A549 (cell line): ENCODE data around the gene A4GALT. TPM values are rescaled to one million over a fixed set of nuclear protein-coding genes. Genes with fewer than 3 reads are reported as not detected.
"Not testable (repeated sequence)": the region's sequence is repeated elsewhere in the genome, so short reads cannot be mapped to it uniquely, and the experiment has no call there.

Experiments used
- ATAC-seq, 2 experiments: fragments of 200-7000 bp in 1 of 2; fragments of >200 bp in 1 of 2; cut with Nextera tagmentation in 1 of 2; cut with Tn5 transposase in 1 of 2; 3 replicates each; pipeline versions ENCODE4 v1.8.0 to v1.9.1; 2018 to 2020; ENCODE audit warnings: mild to moderate bottlenecking in 1 of 2, moderate library complexity in 1 of 2
- CTCF ChIA-PET: fragments of 300-600 bp; sonication (Branson Sonifier 250); formaldehyde crosslinking; extraction: SDS; loops from one replicate; lab custom pipeline; 2021; ENCODE audit warnings: antibody characterized with exemption, inconsistent platforms; lab: Yijun Ruan, JAX
- POLR2A ChIA-PET: fragments of 350-600 bp; formaldehyde crosslinking; extraction: SDS; loops from one replicate; lab custom pipeline; 2021; ENCODE audit warnings: antibody characterized with exemption, inconsistent platforms; lab: Yijun Ruan, JAX
- DNase-seq, 2 experiments: peaks; one replicate each; pipeline versions ENCODE4 v3.0.0 to v3.0.0-alpha.2; 2011 to 2016; ENCODE audit warnings: low read depth in 1 of 2, low spot score in 1 of 2
- FAIRE-seq: peaks from 2 replicates; lab custom pipeline; 2011; peaks lifted over from hg19 to GRCh38; lab: Jason Lieb, UNC
- H3K27ac ChIP-seq, 2 experiments: fragments of >200 bp; sonication (Bioruptor Twin); formaldehyde crosslinking; 3 replicates each; pipeline ENCODE4 v1.5.1; 2016 to 2017
- H3K4me1 ChIP-seq: fragments of >200 bp; sonication (Bioruptor Twin); formaldehyde crosslinking; 3 replicates; pipeline ENCODE4 v1.6.1; 2016
- H3K4me2 ChIP-seq: fragments of >200 bp; sonication (Bioruptor Twin); formaldehyde crosslinking; 3 replicates; pipeline ENCODE4 v1.6.1; 2016
- H3K4me3 ChIP-seq: fragments of >200 bp; sonication (Bioruptor Twin); formaldehyde crosslinking; 3 replicates; pipeline ENCODE4 v1.5.1; 2016
- H3K9me3 ChIP-seq: fragments of >200 bp; sonication (Bioruptor Twin); formaldehyde crosslinking; 3 replicates; pipeline ENCODE4 v1.6.1; 2016
- CEBPB ChIP-seq, 2 experiments: fragments of >200 bp in 1 of 2; sonication (Bioruptor Twin) in 1 of 2; formaldehyde crosslinking in 1 of 2; IDR thresholded peaks; 2 replicates each; pipeline ENCODE4 v1.6.1; 2012 to 2016
- CHD4 ChIP-seq: fragments of 200-600 bp; sonication (generic); IDR thresholded peaks from 2 replicates; pipeline ENCODE4 v1.6.1; 2016; ENCODE audit warnings: antibody characterized with exemption, mild to moderate bottlenecking, borderline replicate concordance
- ESRRA ChIP-seq: fragments of 150-350 bp; IDR thresholded peaks from 2 replicates; pipeline ENCODE4 v1.6.1; 2014; ENCODE audit warnings: mild to moderate bottlenecking, low read length, borderline replicate concordance
- FOSB ChIP-seq: fragments of 250-450 bp; sonication (Bioruptor Pico); IDR thresholded peaks from 2 replicates; pipeline ENCODE4 v1.5.0; 2020; ENCODE audit warnings: mild to moderate bottlenecking, moderate library complexity
- FOSL2 ChIP-seq, 2 experiments: fragments of 450-650 bp in 1 of 2; fragments of >200 bp in 1 of 2; sonication (Bioruptor Twin) in 1 of 2; formaldehyde crosslinking; IDR thresholded peaks; 2 replicates each; pipeline versions ENCODE4 v1.5.0 to v1.6.1; 2016 to 2020; ENCODE audit warnings: mild to moderate bottlenecking in 1 of 2, moderate library complexity in 1 of 2
- FOXS1 ChIP-seq: fragments of 250-450 bp; sonication (Bioruptor Pico); IDR thresholded peaks from 2 replicates; pipeline ENCODE4 v1.5.0; 2020; ENCODE audit warnings: mild to moderate bottlenecking, moderate library complexity
- GATA3 ChIP-seq: IDR thresholded peaks from 2 replicates; pipeline ENCODE4 v1.6.1; 2012; ENCODE audit warnings: borderline replicate concordance
- HEYL ChIP-seq: fragments of 250-450 bp; sonication (Bioruptor Pico); IDR thresholded peaks from 2 replicates; pipeline ENCODE4 v1.8.0; 2021; ENCODE audit warnings: mild to moderate bottlenecking, moderate library complexity
- HOXB13 ChIP-seq: fragments of 250-450 bp; sonication (Bioruptor Pico); IDR thresholded peaks from 2 replicates; pipeline ENCODE4 v1.5.0; 2020; ENCODE audit warnings: low read depth, mild to moderate bottlenecking, moderate library complexity
- HOXB5 ChIP-seq: fragments of 250-450 bp; sonication (Bioruptor Pico); IDR thresholded peaks from 2 replicates; pipeline ENCODE4 v1.5.0; 2020; ENCODE audit warnings: mild to moderate bottlenecking, moderate library complexity
- JUN ChIP-seq, 2 experiments: fragments of >200 bp; sonication (Bioruptor Twin); formaldehyde crosslinking; IDR thresholded peaks; 2 replicates in 1 of 2; 3 replicates in 1 of 2; pipeline ENCODE4 v1.6.1; 2016 to 2017
- JUNB ChIP-seq: fragments of >200 bp; sonication (Bioruptor Twin); formaldehyde crosslinking; IDR thresholded peaks from 2 replicates; pipeline ENCODE4 v1.6.1; 2016
- KDM1A ChIP-seq: fragments of 200-600 bp; sonication (generic); IDR thresholded peaks from 2 replicates; pipeline ENCODE4 v1.6.1; 2016; ENCODE audit warnings: low read depth, mild to moderate bottlenecking
- MAFK ChIP-seq: fragments of 450-650 bp; IDR thresholded peaks from 2 replicates; pipeline ENCODE4 v1.6.1; 2014; ENCODE audit not compliant: partially characterized antibody
- NR3C1 ChIP-seq: fragments of >200 bp; sonication (Bioruptor Twin); formaldehyde crosslinking; IDR thresholded peaks from 3 replicates; pipeline ENCODE4 v1.6.1; 2017
- POLR2A ChIP-seq: IDR thresholded peaks from 2 replicates; pipeline ENCODE4 v1.6.1; 2012; ENCODE audit warnings: mild to moderate bottlenecking, low read length
- RAD21 ChIP-seq, 2 experiments: fragments of >200 bp in 1 of 2; sonication (Bioruptor Twin) in 1 of 2; formaldehyde crosslinking in 1 of 2; IDR thresholded peaks in 1 of 2; conservative IDR thresholded peaks in 1 of 2; 2 replicates in 1 of 2; 3 replicates in 1 of 2; pipeline ENCODE4 v1.6.1; 2012 to 2018; ENCODE audit warnings: inconsistent platforms in 1 of 2
- RCOR1 ChIP-seq: fragments of 150-350 bp; IDR thresholded peaks from 2 replicates; pipeline ENCODE4 v1.6.1; 2014; ENCODE audit warnings: antibody characterized with exemption, low read length, low read depth
- RFX5 ChIP-seq: fragments of 450-650 bp; IDR thresholded peaks from 2 replicates; pipeline ENCODE4 v1.7.1; 2014; ENCODE audit warnings: antibody characterized with exemption, mild to moderate bottlenecking, moderate library complexity
- SMC3 ChIP-seq: fragments of >200 bp; sonication (Bioruptor Twin); formaldehyde crosslinking; IDR thresholded peaks from 3 replicates; pipeline ENCODE4 v1.6.1; 2018; ENCODE audit warnings: inconsistent platforms
- ZFP36 ChIP-seq: fragments of 450-650 bp; IDR thresholded peaks from 2 replicates; pipeline ENCODE4 v1.6.1; 2014; ENCODE audit warnings: borderline replicate concordance; ENCODE audit not compliant: partially characterized antibody
- ZNF302 ChIP-seq: fragments of 250-450 bp; sonication (Bioruptor Pico); IDR thresholded peaks from 2 replicates; pipeline ENCODE4 v1.9.0; 2021; ENCODE audit warnings: inconsistent platforms, mild to moderate bottlenecking, moderate library complexity
- ZSCAN20 ChIP-seq: fragments of 250-450 bp; sonication (Bioruptor Pico); IDR thresholded peaks from 2 replicates; pipeline ENCODE4 v1.8.0; 2022; ENCODE audit warnings: mild to moderate bottlenecking, moderate library complexity
- WGBS: methylation state at CpG from one replicate; pipeline ENCODE4 v1.1.6; 2017; ENCODE audit errors: missing lambda C conversion rate; 5-methylcytosine and 5-hydroxymethylcytosine counted together
- polyA plus RNA-seq, 4 experiments: library from polyadenylated mRNA; depleted of rRNA in 3 of 4; stranded (reverse); fragments of >200 nt; fragmentation: RNase III in 1 of 4; extraction: RNeasy Plus Mini Kit Qiagen cat#74134 plus additional on column Dnase treatment in 1 of 4; gene quantifications; 2 replicates in 3 of 4; 3 replicates in 1 of 4; pipeline ENCODE4 v1.2.3, GENCODE V29; 2011 to 2017
- TF ChIP-seq, protein P1 (sequence below): fragments of >200 bp; sonication (Bioruptor Twin); formaldehyde crosslinking; IDR thresholded peaks from 3 replicates; pipeline ENCODE4 v1.5.1; 2016
- TF ChIP-seq, protein P2 (sequence below): fragments of >200 bp; sonication (Bioruptor Twin); formaldehyde crosslinking; IDR thresholded peaks from 3 replicates; pipeline ENCODE4 v1.6.1; 2016
- TF ChIP-seq, protein P3 (sequence below): IDR thresholded peaks from 2 replicates; pipeline ENCODE4 v1.6.1; 2012
- TF ChIP-seq, protein P4 (sequence below): fragments of 250-450 bp; sonication (Bioruptor Pico); IDR thresholded peaks from 2 replicates; pipeline ENCODE4 v1.5.0; 2020; ENCODE audit warnings: low read depth, mild to moderate bottlenecking, moderate library complexity

The A4GALT gene
- polyA plus RNA-seq, 2 of the 4 experiments (the other 2 are of a cell fraction): 5.1 to 7.8 TPM

DNA sequence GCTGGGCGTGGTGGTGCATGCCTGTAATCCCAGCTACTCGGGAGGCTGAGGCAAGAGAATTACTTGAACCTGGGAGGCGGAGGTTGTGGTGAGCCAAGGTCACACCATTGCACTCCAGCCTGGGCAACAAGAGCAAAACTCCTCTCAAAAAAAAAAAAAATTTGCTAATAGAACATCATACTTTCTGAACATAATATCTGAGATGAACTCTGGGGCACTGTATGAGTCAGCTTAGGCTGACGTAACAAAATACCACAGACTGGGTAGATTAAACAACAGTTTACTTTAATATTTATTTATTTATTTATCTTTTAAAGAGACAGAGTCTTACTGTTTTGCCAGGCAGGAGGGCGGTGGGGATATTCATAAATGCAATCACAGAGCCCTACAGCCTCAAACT is 34.9 kb upstream of the A4GALT start:
- peak in 1 of 2 experiments; percentile 91 for DNase-seq
- peaks cover 73% of the 10 kb centered on the region for H3K4me1 ChIP-seq
- H3K9me3 ChIP-seq; FAIRE-seq; H3K4me3 ChIP-seq; POLR2A ChIA-PET; TF ChIP-seq FOSL2 (IDR thresholded peaks at IDR 0.05): not testable (repeated sequence)
- H3K27ac ChIP-seq: peak overlapping the region; percentile 91 to 97
- ATAC-seq: peak; percentile 47 to 73; a peak in 5 of 6 replicates
- 0% methylated on average over 5 of the region's 5 CpGs for WGBS
- peak overlapping the region; percentile 78 for H3K4me2 ChIP-seq
- TF ChIP-seq RAD21 (conservative IDR thresholded peaks at IDR 0.05 in 1 of 2, IDR thresholded peaks at IDR 0.05 in 1 of 2) (0 out of 5 replicates have a peak, but pooled peaks of 1 of the 2 experiments have one; percentile 11), FOSL2 (CRISPR knock-in tag; IDR thresholded peaks at IDR 0.05) (peak; percentile 81), SMC3 (0 out of 3 replicates have a peak, but pooled peaks have one; percentile 18), GATA3 (peak; percentile 44; the same call in 1 of the 2 replicates), CEBPB (IDR thresholded peaks at IDR 0.05) (peak in 1 of 2 experiments; percentile 44; a peak in 2 of 4 replicates), JUN (IDR thresholded peaks at IDR 0.05) (peak; percentile 37 to 41; a peak in 1 of 5 replicates), HEYL (peak; percentile 84; the same call in 1 of the 2 replicates), JUNB (peak; percentile 60)
- CTCF ChIA-PET: interaction anchor here (1.2 to 1.5 kb wide), 2 partner anchors 9 to 101 kb away, joined by 3 to 4 read pairs; no protein-coding TSS in a partner anchor

DNA sequence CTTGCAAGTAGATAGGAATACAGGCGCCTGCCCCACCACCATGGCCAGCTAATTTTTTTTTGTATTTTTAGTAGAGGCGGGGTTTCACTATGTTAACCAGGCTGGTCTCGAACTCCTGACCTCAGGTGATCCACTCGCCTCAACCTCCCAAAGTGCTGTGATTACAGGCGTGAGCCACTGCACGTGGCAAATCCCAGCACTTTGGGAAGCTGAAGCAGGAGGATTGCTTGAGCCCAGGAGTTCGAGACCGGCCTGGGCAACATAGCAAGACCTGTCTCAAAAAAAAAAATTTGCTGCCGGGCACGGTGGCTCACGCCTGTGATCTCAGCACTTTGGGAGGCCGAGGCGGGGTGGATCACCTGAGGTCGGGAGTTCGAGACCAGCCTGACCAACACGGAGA is 34.5 kb upstream of the A4GALT start:
- DNase-seq, ATAC-seq, H3K4me3 ChIP-seq, H3K9me3 ChIP-seq, POLR2A ChIA-PET, FAIRE-seq: not testable (repeated sequence)
- peak overlapping the region; percentile 91 to 97 for H3K27ac ChIP-seq
- CTCF ChIA-PET: interaction anchor here (1.2 to 1.5 kb wide), 2 partner anchors 10 to 100 kb away, joined by 3 to 4 read pairs; no protein-coding TSS in a partner anchor
- peaks cover 73% of the 10 kb centered on the region for H3K4me1 ChIP-seq
- H3K4me2 ChIP-seq: peak overlapping the region; percentile 78
- WGBS: 15% methylated on average over 7 of the region's 16 CpGs
- 0 out of 2 replicates have a peak, but pooled peaks have one; percentile 27 for TF ChIP-seq KDM1A
- TF ChIP-seq JUN (IDR thresholded peaks at IDR 0.05): 0 out of 5 replicates have a peak, but pooled peaks of 1 of the 2 experiments have one; percentile 13
- 0 out of 2 replicates have a peak, but pooled peaks have one; percentile 80 for TF ChIP-seq CHD4

DNA sequence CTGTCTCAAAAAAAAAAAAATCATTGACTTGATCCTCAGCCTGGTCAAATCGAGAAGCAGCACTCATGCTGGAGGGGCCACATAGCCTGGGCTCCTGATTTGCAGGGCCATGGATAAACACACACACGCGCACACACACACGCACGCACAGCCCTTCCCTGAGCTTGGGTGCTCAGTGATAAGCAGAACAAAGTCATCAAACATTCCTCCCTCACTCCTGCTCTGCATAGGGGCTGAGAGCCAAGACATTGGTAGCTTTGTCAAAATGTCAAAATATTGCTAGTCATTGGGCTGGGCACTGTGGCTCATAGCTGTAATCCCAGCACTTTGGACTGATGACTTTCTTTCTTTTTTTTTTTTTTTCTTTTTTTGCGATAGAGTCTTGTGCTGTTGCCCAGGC is 34.0 kb upstream of the A4GALT start:
- peak in 1 of 2 experiments; percentile 97 for DNase-seq
- Histone ChIP-seq H3K4me3 (no peak overlapping the region), H3K9me3 (no peaks in the 10 kb centered on the region), H3K4me2 (peak overlapping the region; percentile 78), H3K27ac (peak overlapping the region; percentile 91 to 97), H3K4me1 (peaks cover 69% of the 10 kb centered on the region)
- WGBS: 0% methylated on average over 6 of the region's 6 CpGs
- POLR2A ChIA-PET: interaction anchor here (0.6 kb wide), 1 partner anchor 92 kb away, joined by 3 read pairs; no protein-coding TSS in a partner anchor
- CTCF ChIA-PET: interaction anchor here (1.2 to 1.5 kb wide), 2 partner anchors 10 to 134 kb away, joined by 3 to 4 read pairs; no protein-coding TSS in a partner anchor
- peak; percentile 87 for ATAC-seq
- no peak for FAIRE-seq
- TF ChIP-seq, protein P1, sequence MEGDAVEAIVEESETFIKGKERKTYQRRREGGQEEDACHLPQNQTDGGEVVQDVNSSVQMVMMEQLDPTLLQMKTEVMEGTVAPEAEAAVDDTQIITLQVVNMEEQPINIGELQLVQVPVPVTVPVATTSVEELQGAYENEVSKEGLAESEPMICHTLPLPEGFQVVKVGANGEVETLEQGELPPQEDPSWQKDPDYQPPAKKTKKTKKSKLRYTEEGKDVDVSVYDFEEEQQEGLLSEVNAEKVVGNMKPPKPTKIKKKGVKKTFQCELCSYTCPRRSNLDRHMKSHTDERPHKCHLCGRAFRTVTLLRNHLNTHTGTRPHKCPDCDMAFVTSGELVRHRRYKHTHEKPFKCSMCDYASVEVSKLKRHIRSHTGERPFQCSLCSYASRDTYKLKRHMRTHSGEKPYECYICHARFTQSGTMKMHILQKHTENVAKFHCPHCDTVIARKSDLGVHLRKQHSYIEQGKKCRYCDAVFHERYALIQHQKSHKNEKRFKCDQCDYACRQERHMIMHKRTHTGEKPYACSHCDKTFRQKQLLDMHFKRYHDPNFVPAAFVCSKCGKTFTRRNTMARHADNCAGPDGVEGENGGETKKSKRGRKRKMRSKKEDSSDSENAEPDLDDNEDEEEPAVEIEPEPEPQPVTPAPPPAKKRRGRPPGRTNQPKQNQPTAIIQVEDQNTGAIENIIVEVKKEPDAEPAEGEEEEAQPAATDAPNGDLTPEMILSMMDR: no peak
- TF ChIP-seq, protein P2, sequence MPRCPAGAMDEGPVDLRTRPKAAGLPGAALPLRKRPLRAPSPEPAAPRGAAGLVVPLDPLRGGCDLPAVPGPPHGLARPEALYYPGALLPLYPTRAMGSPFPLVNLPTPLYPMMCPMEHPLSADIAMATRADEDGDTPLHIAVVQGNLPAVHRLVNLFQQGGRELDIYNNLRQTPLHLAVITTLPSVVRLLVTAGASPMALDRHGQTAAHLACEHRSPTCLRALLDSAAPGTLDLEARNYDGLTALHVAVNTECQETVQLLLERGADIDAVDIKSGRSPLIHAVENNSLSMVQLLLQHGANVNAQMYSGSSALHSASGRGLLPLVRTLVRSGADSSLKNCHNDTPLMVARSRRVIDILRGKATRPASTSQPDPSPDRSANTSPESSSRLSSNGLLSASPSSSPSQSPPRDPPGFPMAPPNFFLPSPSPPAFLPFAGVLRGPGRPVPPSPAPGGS: no peak
- TF ChIP-seq, protein P3, sequence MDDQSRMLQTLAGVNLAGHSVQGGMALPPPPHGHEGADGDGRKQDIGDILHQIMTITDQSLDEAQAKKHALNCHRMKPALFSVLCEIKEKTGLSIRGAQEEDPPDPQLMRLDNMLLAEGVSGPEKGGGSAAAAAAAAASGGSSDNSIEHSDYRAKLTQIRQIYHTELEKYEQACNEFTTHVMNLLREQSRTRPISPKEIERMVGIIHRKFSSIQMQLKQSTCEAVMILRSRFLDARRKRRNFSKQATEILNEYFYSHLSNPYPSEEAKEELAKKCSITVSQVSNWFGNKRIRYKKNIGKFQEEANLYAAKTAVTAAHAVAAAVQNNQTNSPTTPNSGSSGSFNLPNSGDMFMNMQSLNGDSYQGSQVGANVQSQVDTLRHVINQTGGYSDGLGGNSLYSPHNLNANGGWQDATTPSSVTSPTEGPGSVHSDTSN: no peak
- no peak for TF ChIP-seq ZFP36
- TF ChIP-seq HOXB13 (CRISPR knock-in tag): no peak
- TF ChIP-seq HEYL: no peak
- peak; percentile 69; the same call in 1 of the 2 replicates for TF ChIP-seq GATA3
- no peak for TF ChIP-seq ZNF302 (CRISPR knock-in tag)
- no peak for TF ChIP-seq RFX5
- no peak for TF ChIP-seq ESRRA
- TF ChIP-seq HOXB5 (CRISPR knock-in tag): peak; percentile 22; the same call in 1 of the 2 replicates
- no peak for TF ChIP-seq NR3C1
- TF ChIP-seq JUNB: peak; percentile 39; the same call in 1 of the 2 replicates
- TF ChIP-seq ZSCAN20: 0 out of 2 replicates have a peak, but pooled peaks have one; percentile 12
- no peak for TF ChIP-seq RCOR1
- TF ChIP-seq POLR2A: no peak
- 0 out of 4 replicates have a peak, but pooled peaks of 1 of the 2 experiments have one; percentile 11 for TF ChIP-seq CEBPB (IDR thresholded peaks at IDR 0.05)
- TF ChIP-seq FOSB (CRISPR knock-in tag): no peak
- peak; percentile 70 for TF ChIP-seq MAFK
- TF ChIP-seq FOSL2 (IDR thresholded peaks at IDR 0.05): peak; percentile 22; the same call in 1 of the 2 replicates
- peak; percentile 55 for TF ChIP-seq FOSL2 (CRISPR knock-in tag; IDR thresholded peaks at IDR 0.05)
- TF ChIP-seq FOXS1 (CRISPR knock-in tag): peak; percentile 47; the same call in 1 of the 2 replicates
- TF ChIP-seq, protein P4, sequence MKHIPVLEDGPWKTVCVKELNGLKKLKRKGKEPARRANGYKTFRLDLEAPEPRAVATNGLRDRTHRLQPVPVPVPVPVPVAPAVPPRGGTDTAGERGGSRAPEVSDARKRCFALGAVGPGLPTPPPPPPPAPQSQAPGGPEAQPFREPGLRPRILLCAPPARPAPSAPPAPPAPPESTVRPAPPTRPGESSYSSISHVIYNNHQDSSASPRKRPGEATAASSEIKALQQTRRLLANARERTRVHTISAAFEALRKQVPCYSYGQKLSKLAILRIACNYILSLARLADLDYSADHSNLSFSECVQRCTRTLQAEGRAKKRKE (CRISPR knock-in tag): 0 out of 2 replicates have a peak, but pooled peaks have one; percentile 48
